GM23338 (cell line): ENCODE results near the gene COX17. TPM values are rescaled to one million over a fixed set of nuclear protein-coding genes. Genes with fewer than 3 reads are reported as not detected.

ENCODE experiments used
- CREB1 ChIP-seq: fragments of 250-450 bp; sonication (Bioruptor Pico); IDR thresholded peaks from 2 replicates; pipeline ENCODE4 v1.5.0; 2020; ENCODE audit warnings: low read depth, mild to moderate bottlenecking, moderate library complexity
- ETS1 ChIP-seq: IDR thresholded peaks from 2 replicates; pipeline ENCODE4 v1.6.1; 2016; ENCODE audit warnings: antibody characterized with exemption
- EZH2 ChIP-seq: fragments of 200-600 bp; sonication (generic); IDR thresholded peaks from one replicate; pipeline ENCODE4 v1.8.0; 2017; ENCODE audit warnings: antibody characterized with exemption, mild to moderate bottlenecking, low read depth; ENCODE audit not compliant: unreplicated experiment
- EZH2phosphoT487 ChIP-seq: fragments of 200-600 bp; sonication (generic); IDR thresholded peaks from one replicate; pipeline ENCODE4 v1.8.1; 2018; ENCODE audit warnings: antibody characterized with exemption; ENCODE audit not compliant: unreplicated experiment
- JUNB ChIP-seq: IDR thresholded peaks from one replicate; pipeline ENCODE4 v1.6.1; 2016; ENCODE audit warnings: antibody characterized with exemption; ENCODE audit not compliant: unreplicated experiment
- POLR2AphosphoS5 ChIP-seq: IDR thresholded peaks from 2 replicates; pipeline ENCODE4 v1.6.1; 2016; ENCODE audit warnings: antibody characterized with exemption, low read depth
- STAT1 ChIP-seq: IDR thresholded peaks from one replicate; pipeline ENCODE4 v1.6.1; 2016; ENCODE audit warnings: antibody characterized with exemption; ENCODE audit not compliant: unreplicated experiment
- ZNF114 ChIP-seq: fragments of 250-450 bp; sonication (Bioruptor Pico); IDR thresholded peaks from 2 replicates; pipeline ENCODE4 v1.5.0; 2020; ENCODE audit warnings: mild to moderate bottlenecking, moderate library complexity
- ZNF331 ChIP-seq: fragments of 250-450 bp; sonication (Bioruptor Pico); IDR thresholded peaks from 2 replicates; pipeline ENCODE4 v1.5.0; 2020; ENCODE audit warnings: low read depth, mild to moderate bottlenecking, moderate library complexity
- ZNF462 ChIP-seq: fragments of 250-450 bp; sonication (Bioruptor Pico); IDR thresholded peaks from 2 replicates; pipeline ENCODE4 v1.5.0; 2020; ENCODE audit warnings: mild to moderate bottlenecking, moderate library complexity
- polyA plus RNA-seq: library from polyadenylated mRNA; unstranded; fragments of >200 nt; fragmentation: Nextera tagmentation; extraction: Ambion mirVana; gene quantifications from 2 replicates; pipeline ENCODE4 v1.2.1, GENCODE V29; 2016
- total RNA-seq: library from RNA; depleted of rRNA; stranded (reverse); fragments of >200 nt; shearing (Covaris generic); gene quantifications from 2 replicates; pipeline ENCODE4 v1.2.3, GENCODE V29; 2014; rRNA removed

COX17 gene
- total and polyA plus RNA-seq, 2 experiments from 2014 or later, result 24.0 to 324 TPM

GRCh38 chr3:119620899-119621298, 56.3 kb downstream of the COX17 start (continued):
- TF ChIP-seq ZNF462 (CRISPR knock-in tag) (no peak), CREB1 (CRISPR knock-in tag) (no peak), STAT1 (no peak), EZH2phosphoT487 (no peak), EZH2 (no peak), ZNF331 (CRISPR knock-in tag) (no peak), JUNB (no peak), POLR2AphosphoS5 (no peak), ETS1 (no peak), ZNF114 (CRISPR knock-in tag) (no peak)

Other genes with a start within 250 kb of the COX17 start
- 39.0 and 51.6 TPM in 2 replicates for gene TMEM39A, start 213.8 kb downstream of the COX17 start, total RNA-seq
- 11.0 and 12.9 TPM in 2 replicates for gene TMEM39A, start 213.8 kb downstream of the COX17 start, polyA plus RNA-seq
- gene POGLUT1, start 208.4 kb downstream of the COX17 start, total RNA-seq, result 13.5 and 22.0 TPM in 2 replicates
- gene POGLUT1, start 208.4 kb downstream of the COX17 start, polyA plus RNA-seq, result 12.1 and 15.2 TPM in 2 replicates
- gene TIMMDC1, start 178.9 kb downstream of the COX17 start, total RNA-seq, result 49.1 and 62.2 TPM in 2 replicates
- 98.2 and 105 TPM in 2 replicates for gene TIMMDC1, start 178.9 kb downstream of the COX17 start, polyA plus RNA-seq
- not detected in 2 replicates for gene CD80, start 117.8 kb downstream of the COX17 start, total RNA-seq
- not detected in 2 replicates for gene CD80, start 117.8 kb downstream of the COX17 start, polyA plus RNA-seq
- 3.4 and 4.4 TPM in 2 replicates for gene ADPRH, start 97.9 kb downstream of the COX17 start, total RNA-seq
- 1.2 and 1.7 TPM in 2 replicates for gene ADPRH, start 97.9 kb downstream of the COX17 start, polyA plus RNA-seq
- gene PLA1A, start 79.5 kb downstream of the COX17 start, total RNA-seq, result not detected in 2 replicates
- not detected in 2 replicates for gene PLA1A, start 79.5 kb downstream of the COX17 start, polyA plus RNA-seq
- gene POPDC2, start 16.8 kb downstream of the COX17 start, total RNA-seq, result not detected in 2 replicates
- 0.36 and 0.37 TPM in 2 replicates for gene POPDC2, start 16.8 kb downstream of the COX17 start, polyA plus RNA-seq
- 3.7 and 4.9 TPM in 2 replicates for gene CFAP91, start 25.6 kb upstream of the COX17 start, total RNA-seq
- gene CFAP91, start 25.6 kb upstream of the COX17 start, polyA plus RNA-seq, result 2.3 and 2.4 TPM in 2 replicates
- gene NR1I2, start 104.7 kb upstream of the COX17 start, total RNA-seq, result 3.9 and 4.4 TPM in 2 replicates
- gene NR1I2, start 104.7 kb upstream of the COX17 start, polyA plus RNA-seq, result 0.89 and 1.4 TPM in 2 replicates